ENCODE results near the gene TTLL10. TPM values are rescaled to one million over a fixed set of nuclear protein-coding genes. Genes with fewer than 3 reads are reported as not detected.

The TTLL10 gene
- total RNA-seq, 1 donor from 2014 or later = not detected

DNA sequence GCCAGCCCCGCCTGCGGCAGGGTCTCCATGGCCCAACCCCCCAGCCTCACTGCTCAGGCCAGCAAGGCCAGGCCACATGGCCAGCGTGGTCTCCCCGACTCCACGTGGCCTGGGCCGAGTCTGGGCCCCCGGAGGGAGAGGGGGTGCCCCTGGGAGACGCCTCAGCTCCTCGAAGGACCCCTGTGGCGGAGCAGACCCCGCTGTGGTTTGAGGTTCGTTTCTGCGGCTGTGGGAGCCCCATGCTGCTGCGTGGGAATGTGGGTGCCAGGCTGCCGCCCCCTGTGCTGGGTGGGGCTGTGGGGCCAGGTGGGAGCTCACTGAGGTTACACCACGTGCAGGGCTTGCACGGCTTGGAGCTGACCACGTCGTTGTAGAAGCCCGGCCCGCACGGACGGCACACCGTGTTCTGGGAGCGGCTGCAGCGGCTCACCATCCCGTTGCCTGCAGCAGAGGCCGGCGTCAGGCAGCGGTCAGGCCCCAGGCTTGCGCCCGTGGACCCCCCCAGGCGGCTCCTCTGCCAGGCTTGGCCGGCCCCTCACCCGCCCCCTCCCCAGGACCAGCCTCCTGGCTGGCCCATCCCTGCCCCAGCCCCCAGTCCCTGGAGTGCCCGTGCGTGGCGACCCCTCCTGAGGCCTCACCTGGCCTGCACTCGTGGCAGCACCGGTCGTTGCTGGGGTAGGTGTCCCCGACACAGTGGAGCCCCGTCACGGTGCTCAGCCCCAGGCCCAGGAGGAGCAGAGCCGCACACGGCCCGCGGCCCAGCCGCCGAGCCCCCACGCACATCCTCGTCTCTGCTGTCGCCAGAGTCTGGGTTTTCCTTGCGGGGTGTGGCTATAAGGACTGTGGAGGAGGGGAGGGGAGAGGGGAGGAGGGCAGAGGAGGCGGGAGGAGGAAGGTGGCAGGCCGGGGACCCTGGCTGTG is 39.9 kb downstream of the TTLL10 start, which contains the start of gene TNFRSF4:
TSS of gene TNFRSF4 (minus strand) at position 809 of the 921 bp plus-strand sequence. CDS start at position 783, 26 bp downstream.
- peak; percentile 9 for ATAC-seq
- peak; percentile 39 for DNase-seq

GRCh38 chr1:1215080-1215676 is 41.5 kb downstream of the TTLL10 start:
- DNase-seq (no peak), ATAC-seq (no peak)
- intact Hi-C loops (cut with micrococcal nuclease) = no loop called here

More for the DNA sequence above, 39.9 kb downstream of the TTLL10 start, which contains the start of gene TNFRSF4:
- intact Hi-C loops (cut with micrococcal nuclease) = no loop called here

- intact Hi-C loops (cut with micrococcal nuclease) = no loop called here
- ATAC-seq (no peak), DNase-seq (no peak)
Observed at GRCh38 chr1:1215881-1216605, 42.4 kb downstream of the TTLL10 start.

- intact Hi-C loops (cut with micrococcal nuclease) = no loop called here
- DNase-seq (no peak), ATAC-seq (no peak)
Observed at GRCh38 chr1:1216770-1217620, 43.3 kb downstream of the TTLL10 start.

- intact Hi-C loops (cut with micrococcal nuclease) = no loop called here
- ATAC-seq (no peak), DNase-seq (no peak)
Observed at GRCh38 chr1:1217621-1218523, 44.2 kb downstream of the TTLL10 start.

DNA sequence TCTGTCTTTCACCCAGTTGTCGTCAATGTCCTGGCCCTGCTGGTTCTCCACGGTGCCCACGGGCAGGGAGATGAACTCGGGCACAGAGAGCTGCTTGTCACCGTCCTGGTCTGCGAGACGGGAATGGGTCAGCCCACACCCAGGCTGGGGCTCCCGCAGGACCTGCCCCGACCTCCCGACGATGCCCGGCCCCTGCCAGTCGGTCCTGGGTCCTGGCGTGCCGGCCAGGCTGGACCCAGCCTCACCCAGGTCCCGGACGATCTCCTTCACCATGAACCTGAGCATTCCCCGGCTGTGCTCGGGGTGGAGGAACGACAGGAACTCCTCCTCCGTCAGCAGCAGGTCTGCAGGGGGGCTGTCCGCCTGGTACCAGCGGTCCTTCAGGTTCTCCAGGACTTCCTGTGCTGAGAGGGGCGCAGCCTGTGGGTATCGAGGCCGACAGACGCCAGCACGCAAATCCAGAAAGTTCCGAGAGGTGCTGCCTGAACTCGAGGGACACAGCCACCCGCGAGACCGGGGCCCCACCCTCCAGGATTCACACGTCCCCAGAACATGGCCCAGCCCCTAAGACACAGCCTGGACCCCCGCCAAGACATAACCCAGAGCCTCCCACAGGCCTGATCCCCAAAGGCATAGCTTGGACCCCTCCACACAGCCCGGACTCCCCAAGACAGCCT is 45.0 kb downstream of the TTLL10 start:
- DNase-seq = no peak
- intact Hi-C loops (cut with micrococcal nuclease) = no loop called here
- ATAC-seq = no peak

DNA sequence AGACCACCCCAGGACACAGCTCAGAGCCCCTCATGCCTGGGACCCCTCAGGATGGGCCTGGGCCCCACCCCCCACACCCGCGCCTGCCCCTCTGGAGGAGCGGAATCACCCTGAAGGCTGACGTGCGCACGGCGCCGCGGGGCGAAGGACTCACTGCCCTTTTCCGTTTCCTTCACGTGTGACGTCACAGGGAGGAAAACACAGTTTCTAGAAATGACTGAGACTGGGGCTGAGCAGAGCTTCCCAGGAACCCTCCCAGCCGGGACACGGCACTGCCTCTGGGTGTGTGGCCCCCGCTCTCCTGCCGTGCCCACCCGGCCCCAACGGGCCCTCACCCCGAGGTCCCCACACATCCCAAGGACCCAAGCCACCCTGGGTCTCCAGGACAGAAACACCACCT is 45.7 kb downstream of the TTLL10 start:
- DNase-seq = no peak
- no peak for ATAC-seq
- intact Hi-C loops (cut with micrococcal nuclease) = no loop called here

DNA sequence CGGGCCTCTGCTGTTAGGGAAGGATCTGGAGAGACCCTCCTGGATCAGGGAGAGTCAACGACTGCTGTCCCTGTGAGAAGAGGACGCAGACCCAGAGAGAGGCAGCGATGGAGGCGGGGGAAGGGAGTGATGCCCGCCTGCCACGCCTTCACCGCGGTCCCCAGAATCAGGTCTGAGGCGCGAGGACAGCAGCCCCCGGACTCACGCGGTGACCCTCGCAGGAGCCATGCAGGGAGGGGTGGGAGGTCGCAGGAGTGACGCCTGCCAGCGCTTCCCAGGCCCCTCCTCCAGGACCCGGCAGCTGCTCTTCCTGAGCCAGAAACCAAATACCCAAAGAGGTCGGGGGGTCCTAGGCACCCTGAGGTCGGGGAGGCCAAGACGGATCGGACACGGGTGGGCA is 46.5 kb downstream of the TTLL10 start:
- ATAC-seq (no peak), DNase-seq (no peak)
- intact Hi-C loops (cut with micrococcal nuclease) = no loop called here

DNA sequence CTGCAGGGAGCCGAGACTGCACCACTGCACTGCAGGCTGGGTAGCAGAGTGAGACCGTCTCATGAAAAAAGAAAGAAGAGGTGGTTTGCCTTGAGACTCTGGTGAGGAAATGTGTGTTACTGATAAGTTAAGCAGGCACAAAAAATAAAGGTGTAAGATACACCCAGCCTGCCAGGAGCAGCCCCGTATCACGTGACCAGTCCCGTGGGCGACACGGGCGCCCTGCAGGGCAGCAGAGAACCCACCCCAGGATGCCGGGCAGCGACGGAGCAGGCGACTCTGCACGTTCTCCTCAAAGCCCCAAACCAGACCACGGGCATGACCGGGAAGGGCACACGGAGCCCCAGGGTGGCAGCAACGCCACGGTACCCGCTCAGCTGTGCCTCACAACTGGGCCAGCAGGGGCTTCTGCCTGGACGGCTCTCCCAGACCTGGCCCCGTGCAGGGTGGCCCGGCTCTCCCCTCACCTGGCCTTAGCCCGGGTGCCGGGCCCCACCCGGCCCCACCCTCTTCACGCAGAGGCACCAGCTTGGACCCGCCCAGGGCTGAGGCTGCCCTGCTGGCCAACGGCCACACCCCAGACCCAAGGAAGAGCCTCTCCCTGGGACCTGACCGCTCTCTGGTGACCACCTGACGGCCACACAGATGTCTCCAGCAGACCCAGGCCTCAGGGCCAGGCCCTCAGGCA is 48.4 kb downstream of the TTLL10 start:
- ATAC-seq (no peak), DNase-seq (no peak)
- intact Hi-C loops (cut with micrococcal nuclease) = no loop called here

- ATAC-seq (no peak), DNase-seq (no peak)
- intact Hi-C loops (cut with micrococcal nuclease) = no loop called here
Observed at GRCh38 chr1:1222575-1223225, 49.0 kb downstream of the TTLL10 start.

- ATAC-seq = no peak
- DNase-seq = no peak
- intact Hi-C loops (cut with micrococcal nuclease) = no loop called here
Observed at GRCh38 chr1:1223321-1223720, 49.6 kb downstream of the TTLL10 start.

DNA sequence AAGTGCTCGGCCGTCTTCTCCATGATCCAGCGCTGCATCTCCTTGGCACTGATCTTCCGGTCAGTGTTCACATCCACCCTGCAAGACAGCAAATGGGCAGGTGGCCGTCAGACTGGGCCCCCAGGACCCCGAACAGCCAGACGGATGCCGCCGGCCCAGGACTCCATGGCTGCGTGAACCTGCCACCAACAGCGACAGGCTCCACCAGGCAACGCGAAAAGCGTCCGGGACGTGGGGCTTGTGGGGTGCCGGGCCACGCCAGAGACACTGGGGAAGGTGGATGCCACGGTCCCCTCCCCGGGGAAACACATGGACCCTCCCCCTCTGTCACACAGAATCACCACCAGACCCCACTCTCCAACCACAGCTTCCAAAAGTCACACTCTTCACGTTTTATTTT is 50.2 kb downstream of the TTLL10 start:
- ATAC-seq (no peak), DNase-seq (no peak)
- intact Hi-C loops (cut with micrococcal nuclease) = no loop called here

DNA sequence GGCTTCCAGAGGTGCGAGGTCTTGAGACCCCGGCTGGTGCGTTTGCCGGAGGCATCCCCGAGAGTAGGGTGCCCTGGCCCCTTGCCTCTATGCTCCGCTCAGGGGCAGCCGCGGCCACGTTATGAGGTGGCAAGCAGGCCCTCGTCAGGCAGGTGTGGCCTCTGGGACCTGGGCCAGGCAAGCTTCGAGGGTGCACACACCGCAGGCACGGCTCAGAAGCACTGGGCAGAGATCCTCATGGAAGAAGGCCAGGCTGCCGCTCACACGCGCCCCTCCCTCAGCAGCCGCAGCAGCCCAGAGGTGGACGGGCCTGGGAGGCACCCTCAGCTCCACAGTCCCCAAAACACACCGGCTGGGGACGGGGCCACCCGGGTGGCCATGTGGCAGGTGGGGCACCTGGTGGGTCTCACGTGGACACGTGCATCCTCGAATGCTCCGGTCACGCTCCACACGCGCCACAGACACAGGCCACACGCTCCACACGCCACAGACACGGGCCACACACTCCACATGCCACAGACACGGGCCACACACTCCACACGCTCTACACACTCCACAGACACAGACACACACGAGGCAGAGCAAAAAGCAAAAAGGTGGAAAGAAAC is 51.7 kb downstream of the TTLL10 start:
- ATAC-seq (peak; percentile 26), DNase-seq (no peak)
- intact Hi-C loops (cut with micrococcal nuclease) = no loop called here

DNA sequence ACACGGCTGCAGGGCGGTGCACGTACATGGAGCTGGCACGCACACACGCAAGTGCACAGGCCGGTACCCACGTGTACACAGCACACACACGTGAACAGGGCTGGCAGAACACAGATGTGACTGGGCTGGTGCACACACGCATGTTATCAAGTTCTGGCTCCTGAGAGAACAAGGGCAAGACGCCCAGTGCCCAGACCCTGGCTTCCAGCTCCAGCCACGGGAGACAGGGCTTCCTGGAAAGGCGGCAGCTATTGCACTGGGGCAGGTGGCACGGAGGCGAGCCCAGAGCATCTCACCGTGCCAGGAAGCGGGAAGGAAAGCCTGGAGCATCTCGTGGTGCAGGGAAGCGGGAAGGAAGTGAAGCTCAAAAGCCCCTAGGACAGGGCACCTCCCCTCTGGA is 52.2 kb downstream of the TTLL10 start:
- ATAC-seq = peak; percentile 27
- no peak for DNase-seq
- intact Hi-C loops (cut with micrococcal nuclease) = no loop called here

- no peak for DNase-seq
- ATAC-seq = no peak
- intact Hi-C loops (cut with micrococcal nuclease) = no loop called here
Observed at GRCh38 chr1:1226566-1227362, 53.1 kb downstream of the TTLL10 start.

Data from left ventricle myocardium superior (tissue), 1 donor.